IMR-90 (cell line): ENCODE measurements around the gene WBP1L. TPM values are rescaled to one million over a fixed set of nuclear protein-coding genes. Genes with fewer than 3 reads are reported as not detected.

ENCODE experiments used
- ATAC-seq: fragments of 200-7000 bp; cut with Tn5 transposase; 2 replicates; pipeline ENCODE4 v1.9.1; 2020; ENCODE audit warnings: low read depth, mild to moderate bottlenecking, moderate library complexity
- BruUV-seq: library from RNA; stranded (reverse); fragments of 400-500 nt; replicated peaks from 2 replicates; lab custom pipeline; 2021; lab: Mats Ljungman, UMichigan
- CTCF ChIA-PET: fragments of 300-600 bp; formaldehyde crosslinking; extraction: SDS; loops from one replicate; lab custom pipeline; 2021; ENCODE audit warnings: antibody characterized with exemption; lab: Yijun Ruan, JAX
- POLR2A ChIA-PET: fragments of 300-600 bp; sonication (Branson Sonifier 250); formaldehyde crosslinking; loops from one replicate; lab custom pipeline; 2022; ENCODE audit warnings: antibody characterized with exemption; ENCODE audit not compliant: unreplicated experiment; lab: Charles Lee
- DNase-seq: peaks from one replicate; pipeline ENCODE4 v3.0.0; 2013
- H2AFZ ChIP-seq: replicated peaks from 2 replicates; pipeline ENCODE3; 2013; ENCODE audit warnings: low read length, mild to moderate bottlenecking; ENCODE audit not compliant: poor library complexity
- H2AK5ac ChIP-seq: 2 replicates; pipeline ENCODE4 v1.6.1; 2013; ENCODE audit warnings: low read depth, low read length, inconsistent platforms
- H2AK9ac ChIP-seq: replicated peaks from 2 replicates; pipeline ENCODE3; 2013; ENCODE audit warnings: mild to moderate bottlenecking, low read depth, low read length, moderate library complexity; ENCODE audit not compliant: poor library complexity
- H2BK120ac ChIP-seq: 2 replicates; pipeline ENCODE4 v1.6.1; 2013; ENCODE audit warnings: low read depth, low read length, inconsistent platforms
- H2BK15ac ChIP-seq: 3 replicates; pipeline ENCODE4 v1.6.1; 2013; ENCODE audit warnings: low read depth, low read length, inconsistent platforms
- H2BK20ac ChIP-seq: 2 replicates; pipeline ENCODE4 v1.6.1; 2013; ENCODE audit warnings: low read depth, mild to moderate bottlenecking, inconsistent platforms, low read length, moderate library complexity
- H2BK5ac ChIP-seq: 2 replicates; pipeline ENCODE4 v1.6.1; 2013; ENCODE audit warnings: mild to moderate bottlenecking, low read depth, low read length, inconsistent platforms; ENCODE audit not compliant: poor library complexity, severe bottlenecking
- H3K14ac ChIP-seq: replicated peaks from 2 replicates; pipeline ENCODE4 v1.6.1; 2013; ENCODE audit warnings: low read depth, low read length, inconsistent platforms
- H3K18ac ChIP-seq: 2 replicates; pipeline ENCODE4 v1.6.1; 2013; ENCODE audit warnings: low read depth, low read length, control low read depth
- H3K23ac ChIP-seq: 2 replicates; pipeline ENCODE4 v1.6.1; 2013; ENCODE audit warnings: low read depth, low read length, inconsistent platforms
- H3K27ac ChIP-seq: 2 replicates; pipeline ENCODE4 v1.5.1; 2013; ENCODE audit warnings: mild to moderate bottlenecking, control low read depth, low read length; ENCODE audit not compliant: insufficient read depth
- H3K27me3 ChIP-seq: 2 replicates; pipeline ENCODE4 v1.6.1; 2013; ENCODE audit warnings: low read length; ENCODE audit not compliant: control insufficient read depth, insufficient read depth
- H3K36me3 ChIP-seq: 2 replicates; pipeline ENCODE4 v1.6.1; 2013; ENCODE audit warnings: low read length, mixed read lengths; ENCODE audit not compliant: control insufficient read depth, insufficient read depth
- H3K4ac ChIP-seq: 2 replicates; pipeline ENCODE4 v1.6.1; 2013; ENCODE audit warnings: low read depth, low read length, inconsistent platforms
- H3K4me1 ChIP-seq: 2 replicates; pipeline ENCODE4 v1.6.1; 2013; ENCODE audit warnings: low read length, mixed read lengths; ENCODE audit not compliant: control insufficient read depth, insufficient read depth
- H3K4me2 ChIP-seq: 2 replicates; pipeline ENCODE4 v1.6.1; 2013; ENCODE audit warnings: low read depth, mild to moderate bottlenecking, control low read depth, low read length, moderate library complexity
- H3K4me3 ChIP-seq: 2 replicates; pipeline ENCODE4 v1.5.1; 2013; ENCODE audit warnings: low read depth, mild to moderate bottlenecking, control low read depth, low read length, moderate library complexity; ENCODE audit not compliant: insufficient read depth
- H3K56ac ChIP-seq: 2 replicates; pipeline ENCODE4 v1.6.1; 2013; ENCODE audit warnings: low read length, inconsistent platforms; ENCODE audit not compliant: insufficient read depth; ENCODE audit errors: extremely low read depth
- H3K79me1 ChIP-seq, 2 experiments: 2 replicates each; pipeline ENCODE4 v1.6.1; 2013; ENCODE audit warnings: low read length in 2 of 2, inconsistent platforms in 1 of 2, low read depth in 1 of 2
- H3K9ac ChIP-seq: 2 replicates; pipeline ENCODE4 v1.6.1; 2013; ENCODE audit warnings: low read depth, low read length, control low read depth
- H3K9me1 ChIP-seq: 2 replicates; pipeline ENCODE4 v1.6.1; 2013; ENCODE audit warnings: low read length, inconsistent platforms; ENCODE audit not compliant: insufficient read depth
- H3K9me3 ChIP-seq: 2 replicates; pipeline ENCODE4 v1.6.1; 2013; ENCODE audit warnings: low read length; ENCODE audit not compliant: control insufficient read depth, insufficient read depth
- H4K20me1 ChIP-seq: 2 replicates; pipeline ENCODE4 v1.6.1; 2013; ENCODE audit warnings: low read length, inconsistent platforms; ENCODE audit not compliant: insufficient read depth
- H4K5ac ChIP-seq: 2 replicates; pipeline ENCODE4 v1.6.1; 2013; ENCODE audit warnings: mild to moderate bottlenecking, low read depth, low read length, control low read depth
- H4K8ac ChIP-seq, 2 experiments: 2 replicates each; pipeline ENCODE4 v1.6.1; 2013; ENCODE audit warnings: low read depth in 2 of 2, low read length in 2 of 2, control low read depth in 1 of 2, inconsistent platforms in 1 of 2
- H4K91ac ChIP-seq: 2 replicates; pipeline ENCODE4 v1.6.1; 2013; ENCODE audit warnings: low read depth, low read length, inconsistent platforms; ENCODE audit not compliant: insufficient read depth
- BHLHE40 ChIP-seq: fragments of 150-350 bp; IDR thresholded peaks from 2 replicates; pipeline ENCODE4 v1.6.1; 2016; ENCODE audit warnings: mild to moderate bottlenecking, low read depth, low read length
- CEBPB ChIP-seq: IDR thresholded peaks from 2 replicates; pipeline ENCODE4 v1.6.1; 2012; ENCODE audit warnings: low read depth, low read length, improper control_type of control experiment
- CHD1 ChIP-seq: IDR thresholded peaks from 2 replicates; pipeline ENCODE4 v1.6.1; 2012; ENCODE audit warnings: low read depth, low read length, improper control_type of control experiment
- CTCF ChIP-seq: conservative IDR thresholded peaks from 2 replicates; pipeline ENCODE4 v1.5.1; 2012; ENCODE audit warnings: mild to moderate bottlenecking, low read depth, low read length, improper control_type of control experiment
- ELK1 ChIP-seq: fragments of 150-350 bp; IDR thresholded peaks from 2 replicates; pipeline ENCODE4 v1.6.1; 2016; ENCODE audit warnings: low read depth, mild to moderate bottlenecking, low read length, moderate library complexity, borderline replicate concordance
- FOS ChIP-seq: fragments of 150-350 bp; IDR thresholded peaks from 2 replicates; pipeline ENCODE4 v1.6.1; 2016; ENCODE audit warnings: low read depth, low read length
- MAFK ChIP-seq: IDR thresholded peaks from 2 replicates; pipeline ENCODE4 v1.6.1; 2012; ENCODE audit warnings: low read depth, low read length, improper control_type of control experiment
- MAZ ChIP-seq: IDR thresholded peaks from 2 replicates; pipeline ENCODE4 v1.6.1; 2012; ENCODE audit warnings: low read depth, mild to moderate bottlenecking, low read length, improper control_type of control experiment, moderate library complexity, borderline replicate concordance
- MXI1 ChIP-seq: IDR thresholded peaks from 2 replicates; pipeline ENCODE4 v1.6.1; 2012; ENCODE audit warnings: low read depth, mild to moderate bottlenecking, low read length, moderate library complexity, borderline replicate concordance
- NFE2L2 ChIP-seq: fragments of 150-350 bp; IDR thresholded peaks from 2 replicates; pipeline ENCODE4 v1.6.1; 2016; ENCODE audit warnings: low read depth, mild to moderate bottlenecking, low read length
- POLR2A ChIP-seq: IDR thresholded peaks from 2 replicates; pipeline ENCODE4 v1.6.1; 2012; ENCODE audit warnings: mild to moderate bottlenecking, low read depth, low read length
- RAD21 ChIP-seq: IDR thresholded peaks from 2 replicates; pipeline ENCODE4 v1.6.1; 2012; ENCODE audit warnings: low read length, improper control_type of control experiment
- RCOR1 ChIP-seq: IDR thresholded peaks from 2 replicates; pipeline ENCODE4 v1.6.1; 2012; ENCODE audit warnings: mild to moderate bottlenecking, low read length, improper control_type of control experiment; ENCODE audit not compliant: insufficient replicate concordance
- RFX5 ChIP-seq: IDR thresholded peaks from 2 replicates; pipeline ENCODE4 v1.8.0; 2012; ENCODE audit warnings: low read depth, mild to moderate bottlenecking, low read length, moderate library complexity
- SMC3 ChIP-seq: fragments of 150-350 bp; IDR thresholded peaks from 2 replicates; pipeline ENCODE4 v1.6.1; 2016; ENCODE audit warnings: low read depth, mild to moderate bottlenecking, antibody characterized with exemption, low read length, moderate library complexity
- USF2 ChIP-seq: fragments of 150-350 bp; IDR thresholded peaks from 2 replicates; pipeline ENCODE4 v1.6.1; 2017; ENCODE audit warnings: mild to moderate bottlenecking, antibody characterized with exemption, low read length, low read depth
- WGBS, 2 experiments: methylation state at CpG; one replicate each; pipeline versions ENCODE4 v1.1.5 to v1.1.7; 2013; ENCODE audit warnings: missing lambda C conversion rate in 2 of 2; ENCODE audit not compliant: insufficient read length in 1 of 2; ENCODE audit errors: extremely low coverage in 2 of 2; 5-methylcytosine and 5-hydroxymethylcytosine counted together
- dilution Hi-C: fragments of 300-500 bp; cut with HindIII; formaldehyde crosslinking; loops from one replicate; pipeline ENCODE4 v1.14.3; 2018; ENCODE audit warnings: low sequenced_read_pairs; ENCODE audit not compliant: unreplicated experiment
- in situ Hi-C: fragments of 300-500 bp; cut with MboI; formaldehyde crosslinking; loops from 3 replicates; pipeline ENCODE4 v1.14.3; 2019; ENCODE audit warnings: low sequenced_read_pairs, inconsistent platforms, mixed read lengths
- intact Hi-C: fragments of 100-400 bp; cut with micrococcal nuclease; formaldehyde crosslinking; loops from 2 replicates; pipeline ENCODE4 v1.10.0; 2022
- polyA plus RNA-seq, 3 experiments: library from polyadenylated mRNA; depleted of rRNA; stranded (reverse); fragments of >200 nt; gene quantifications; 2 replicates each; pipeline ENCODE4 v1.2.3, GENCODE V29; 2012; ENCODE audit warnings: low replicate concordance in 1 of 3
- total RNA-seq: library from RNA; depleted of rRNA; stranded (reverse); fragments of >200 nt; gene quantifications from 2 replicates; pipeline ENCODE4 v1.2.3, GENCODE V29; 2012

The WBP1L gene
- total and polyA plus RNA-seq, 2 of the 4 experiments (the other 2 are of a cell fraction) = 20.7 to 31.0 TPM

- ChIA-PET CTCF (no interaction called here), POLR2A (no interaction called here)
- H2AK5ac ChIP-seq = no peak overlapping the region
- intact Hi-C loops = no loop called here
- in situ Hi-C loops = no loop called here
- no peak overlapping the region for H3K18ac ChIP-seq
- 0 out of 2 replicates have a peak, but pooled peaks cover 8% of the 10 kb centered on the region for H3K9me1 ChIP-seq
- peaks cover 2% of the 10 kb centered on the region; the same call in 1 of the 2 replicates for H3K36me3 ChIP-seq
- no peak overlapping the region for H3K9ac ChIP-seq
- H3K4me2 ChIP-seq = no peak overlapping the region
- no peak overlapping the region for H3K23ac ChIP-seq
- H2BK120ac ChIP-seq = no peak overlapping the region
- BruUV-seq = no TSS peak
- H4K8ac ChIP-seq = no peak overlapping the region
- no peak overlapping the region for H3K14ac ChIP-seq
- no peak overlapping the region for H3K27ac ChIP-seq
- no peaks in the 10 kb centered on the region for H3K9me3 ChIP-seq
- ATAC-seq (no peak), DNase-seq (no peak)
- no peak overlapping the region for H2AK9ac ChIP-seq
- H4K5ac ChIP-seq = no peak overlapping the region
- no peak overlapping the region for H3K4me3 ChIP-seq
- H3K79me1 ChIP-seq = peaks cover 0 to 8% of the 10 kb centered on the region in 2 experiments; a peak in 1 of 4 replicates
- TF ChIP-seq MXI1 = no peak
- no peak for TF ChIP-seq ELK1
- no peak for TF ChIP-seq RCOR1
- TF ChIP-seq FOS = no peak
- no peak for TF ChIP-seq RAD21
- TF ChIP-seq POLR2A = no peak
- no peak for TF ChIP-seq BHLHE40
- TF ChIP-seq MAFK = no peak
- TF ChIP-seq SMC3 = no peak
- TF ChIP-seq NFE2L2 = no peak
- TF ChIP-seq CEBPB = no peak
- no peak for TF ChIP-seq MAZ
- no peak for TF ChIP-seq CHD1
- TF ChIP-seq USF2 = no peak
- no peak for TF ChIP-seq CTCF
- TF ChIP-seq RFX5 = no peak
- H2BK20ac ChIP-seq = no peak overlapping the region
- no peaks in the 10 kb centered on the region for H3K27me3 ChIP-seq
- WGBS, 2 experiments = 100% methylated on average over 1 of the region's 3 CpGs; no CpG with 5 or more reads in 1 of the 2 experiments
- no peak overlapping the region for H2BK5ac ChIP-seq
- no peak overlapping the region for H2AFZ ChIP-seq
- H4K20me1 ChIP-seq = no peaks in the 10 kb centered on the region; the same call in 1 of the 2 replicates
- no peak overlapping the region for H4K91ac ChIP-seq
- no peak overlapping the region for H2BK15ac ChIP-seq
- no peak overlapping the region for H3K4ac ChIP-seq
- peaks cover 5% of the 10 kb centered on the region for H3K4me1 ChIP-seq
- no peak overlapping the region for H3K56ac ChIP-seq
- dilution Hi-C loops = no loop called here
Observed at GRCh38 chr10:102865620-102866019, 121.9 kb downstream of the WBP1L start.
